Measurements from ENCODE around the gene POU2F1. TPM values are rescaled to one million over a fixed set of nuclear protein-coding genes. Genes with fewer than 3 reads are reported as not detected.

POU2F1 gene
- total and polyA plus RNA-seq, 4 experiments from 2014 or later = 5.7 to 22.9 (median 14.4) TPM

- H3K27me3 Mint-ChIP-seq = no peaks in the 10 kb centered on the region
- H3K4me1 Mint-ChIP-seq = peaks cover 25 to 47% (median 28%) of the 10 kb centered on the region in 4 donors
- ChIA-PET POLR2A (ENCODE audit: partially characterized antibody) (no interaction called here), CTCF (ENCODE audit: partially characterized antibody) (interaction anchor here (0.8 to 1.0 kb wide), 3 partner anchors 16 to 31 kb away, joined by 3 to 5 read pairs (median 4); no protein-coding TSS in a partner anchor)
- intact Hi-C loops (cut with micrococcal nuclease) = no loop called here
- H3K4me1 ChIP-seq (ENCODE audit: insufficient read depth, low read length) = no peaks in the 10 kb centered on the region
- DNase-seq = no peak
- H3K36me3 Mint-ChIP-seq = no peaks in the 10 kb centered on the region
- H3K9me3 Mint-ChIP-seq = no peaks in the 10 kb centered on the region
- H3K36me3 ChIP-seq (ENCODE audit: insufficient read depth, low read length) = no peaks in the 10 kb centered on the region
- H3K27me3 ChIP-seq (ENCODE audit: insufficient read depth, low read length) = no peaks in the 10 kb centered on the region
- H3K4me3 Mint-ChIP-seq = no peak overlapping the region
- no peak overlapping the region for H3K27ac Mint-ChIP-seq
- no peak overlapping the region for H3K27ac ChIP-seq (ENCODE audit: low read depth, low read length)
- no peak overlapping the region for H3K4me3 ChIP-seq (ENCODE audit: low read length in 2 of 2)
- no peaks in the 10 kb centered on the region for H3K9me3 ChIP-seq (ENCODE audit: control insufficient read depth in 1 of 2, low read length in 2 of 2)
Measured at GRCh38 chr1:167251472-167251871, 30.8 kb downstream of the POU2F1 start.

GRCh38 chr1:167252986-167253385 lies 32.3 kb downstream of the POU2F1 start:
- ChIA-PET POLR2A (ENCODE audit: partially characterized antibody) (no interaction called here), CTCF (ENCODE audit: partially characterized antibody) (no interaction called here)
- H3K4me1 Mint-ChIP-seq = peaks cover 21 to 38% (median 26%) of the 10 kb centered on the region in 4 donors

GRCh38 chr1:167258858-167259257 lies 38.2 kb downstream of the POU2F1 start:
- peaks cover 21 to 34% (median 26%) of the 10 kb centered on the region in 4 donors for H3K4me1 Mint-ChIP-seq
- no peak for DNase-seq
- H3K9me3 Mint-ChIP-seq = no peaks in the 10 kb centered on the region
- ChIA-PET POLR2A (ENCODE audit: partially characterized antibody) (no interaction called here), CTCF (ENCODE audit: partially characterized antibody) (interaction anchor here (1.5 to 3.2 kb wide), 2 partner anchors 9 to 274 kb away, joined by 6 to 14 read pairs; no protein-coding TSS in a partner anchor)
- no peaks in the 10 kb centered on the region for H3K36me3 Mint-ChIP-seq
- Histone ChIP-seq H3K27ac (ENCODE audit: low read depth, low read length) (no peak overlapping the region), H3K36me3 (ENCODE audit: insufficient read depth, low read length) (no peaks in the 10 kb centered on the region), H3K4me1 (ENCODE audit: insufficient read depth, low read length) (peaks cover 27% of the 10 kb centered on the region), H3K27me3 (ENCODE audit: insufficient read depth, low read length) (no peaks in the 10 kb centered on the region), H3K4me3 (ENCODE audit: low read length in 2 of 2) (no peak overlapping the region), H3K9me3 (ENCODE audit: control insufficient read depth in 1 of 2, low read length in 2 of 2) (no peaks in the 10 kb centered on the region)
- H3K27ac Mint-ChIP-seq = peak overlapping the region in 1 of 7 donors; percentile 27
- no peaks in the 10 kb centered on the region for H3K27me3 Mint-ChIP-seq
- no peak overlapping the region for H3K4me3 Mint-ChIP-seq
- intact Hi-C loops (cut with micrococcal nuclease) = no loop called here

More at GRCh38 chr1:167252986-167253385, 32.3 kb downstream of the POU2F1 start:
- Mint-ChIP-seq H3K9me3 (no peaks in the 10 kb centered on the region), H3K27ac (no peak overlapping the region), H3K4me3 (no peak overlapping the region), H3K27me3 (no peaks in the 10 kb centered on the region), H3K36me3 (no peaks in the 10 kb centered on the region)
- no peaks in the 10 kb centered on the region for H3K9me3 ChIP-seq (ENCODE audit: control insufficient read depth in 1 of 2, low read length in 2 of 2)
- intact Hi-C loops (cut with micrococcal nuclease) = no loop called here
- no peaks in the 10 kb centered on the region for H3K27me3 ChIP-seq (ENCODE audit: insufficient read depth, low read length)
- H3K4me1 ChIP-seq (ENCODE audit: insufficient read depth, low read length) = no peaks in the 10 kb centered on the region
- H3K4me3 ChIP-seq (ENCODE audit: low read length in 2 of 2) = no peak overlapping the region
- H3K27ac ChIP-seq (ENCODE audit: low read depth, low read length) = no peak overlapping the region
- no peaks in the 10 kb centered on the region for H3K36me3 ChIP-seq (ENCODE audit: insufficient read depth, low read length)
- no peak for DNase-seq

GRCh38 chr1:167262836-167263235 lies 42.1 kb downstream of the POU2F1 start:
- Histone ChIP-seq H3K9me3 (ENCODE audit: control insufficient read depth in 1 of 2, low read length in 2 of 2) (no peaks in the 10 kb centered on the region), H3K4me1 (ENCODE audit: insufficient read depth, low read length) (peaks cover 45% of the 10 kb centered on the region), H3K27me3 (ENCODE audit: insufficient read depth, low read length) (no peaks in the 10 kb centered on the region), H3K27ac (ENCODE audit: low read depth, low read length) (no peak overlapping the region), H3K36me3 (ENCODE audit: insufficient read depth, low read length) (no peaks in the 10 kb centered on the region), H3K4me3 (ENCODE audit: low read length in 2 of 2) (no peak overlapping the region)
- intact Hi-C loops (cut with micrococcal nuclease) = loop anchor here (10.0 kb wide), 1 partner anchor 422 kb away; no protein-coding TSS in a partner anchor
- ChIA-PET CTCF (ENCODE audit: partially characterized antibody) (interaction anchor here (1.1 to 3.2 kb wide), 6 partner anchors 24 to 277 kb away, joined by 3 to 14 read pairs (median 6); partner anchors contain the start of gene POU2F1), POLR2A (ENCODE audit: partially characterized antibody) (no interaction called here)
- Mint-ChIP-seq H3K27ac (no peak overlapping the region), H3K27me3 (no peaks in the 10 kb centered on the region), H3K4me3 (no peak overlapping the region), H3K36me3 (no peaks in the 10 kb centered on the region), H3K4me1 (peaks cover 18 to 22% (median 19%) of the 10 kb centered on the region in 4 donors), H3K9me3 (no peaks in the 10 kb centered on the region)
- no peak for DNase-seq

- ChIA-PET CTCF (ENCODE audit: partially characterized antibody) (interaction anchor here (1.1 to 7.5 kb wide), 7 partner anchors 23 to 279 kb away, joined by 3 to 82 read pairs (median 7); partner anchors contain the start of gene POU2F1), POLR2A (ENCODE audit: partially characterized antibody) (interaction anchor here (1.2 kb wide), 1 partner anchor 255 kb away, joined by 3 read pairs; the partner anchor contains the start of gene CD247)
- H3K27me3 Mint-ChIP-seq = no peaks in the 10 kb centered on the region
- H3K4me3 Mint-ChIP-seq = no peak overlapping the region
- no peak overlapping the region for H3K4me3 ChIP-seq (ENCODE audit: low read length in 2 of 2)
- H3K27me3 ChIP-seq (ENCODE audit: insufficient read depth, low read length) = no peaks in the 10 kb centered on the region
- no peaks in the 10 kb centered on the region for H3K9me3 Mint-ChIP-seq
- intact Hi-C loops (cut with micrococcal nuclease) = loop anchor here (10.0 kb wide), 1 partner anchor 421 kb away; no protein-coding TSS in a partner anchor
- no peak overlapping the region for H3K27ac Mint-ChIP-seq
- no peaks in the 10 kb centered on the region for H3K36me3 ChIP-seq (ENCODE audit: insufficient read depth, low read length)
- no peak for DNase-seq
- no peak overlapping the region for H3K27ac ChIP-seq (ENCODE audit: low read depth, low read length)
- H3K4me1 Mint-ChIP-seq = peaks cover 17 to 27% (median 20%) of the 10 kb centered on the region in 4 donors
- H3K36me3 Mint-ChIP-seq = no peaks in the 10 kb centered on the region
- no peaks in the 10 kb centered on the region for H3K9me3 ChIP-seq (ENCODE audit: control insufficient read depth in 1 of 2, low read length in 2 of 2)
- peaks cover 45% of the 10 kb centered on the region for H3K4me1 ChIP-seq (ENCODE audit: insufficient read depth, low read length)
Measured at GRCh38 chr1:167263344-167263743, 42.7 kb downstream of the POU2F1 start.

- Mint-ChIP-seq H3K27me3 (no peaks in the 10 kb centered on the region), H3K4me1 (peaks cover 17 to 27% (median 19%) of the 10 kb centered on the region in 4 donors), H3K9me3 (no peaks in the 10 kb centered on the region), H3K36me3 (no peaks in the 10 kb centered on the region), H3K27ac (no peak overlapping the region), H3K4me3 (no peak overlapping the region)
- H3K4me1 ChIP-seq (ENCODE audit: insufficient read depth, low read length) = peaks cover 45% of the 10 kb centered on the region
- peak in 2 of 5 donors; percentile 4 to 8 for DNase-seq
- ChIA-PET CTCF (ENCODE audit: partially characterized antibody) (interaction anchor here (0.6 to 7.5 kb wide), 10 partner anchors 23 to 278 kb away, joined by 3 to 82 read pairs (median 4); partner anchors contain the start of gene POU2F1), POLR2A (ENCODE audit: partially characterized antibody) (interaction anchor here (1.0 to 1.2 kb wide), 3 partner anchors 42 to 255 kb away, joined by 3 to 5 read pairs (median 3); partner anchors contain the start of gene CD247)
- no peaks in the 10 kb centered on the region for H3K36me3 ChIP-seq (ENCODE audit: insufficient read depth, low read length)
- no peaks in the 10 kb centered on the region for H3K27me3 ChIP-seq (ENCODE audit: insufficient read depth, low read length)
- H3K9me3 ChIP-seq (ENCODE audit: control insufficient read depth in 1 of 2, low read length in 2 of 2) = no peaks in the 10 kb centered on the region
- H3K27ac ChIP-seq (ENCODE audit: low read depth, low read length) = no peak overlapping the region
- H3K4me3 ChIP-seq (ENCODE audit: low read length in 2 of 2) = no peak overlapping the region
- intact Hi-C loops (cut with micrococcal nuclease) = loop anchor here (10.0 kb wide), 1 partner anchor 421 kb away; no protein-coding TSS in a partner anchor
Measured at GRCh38 chr1:167263819-167264464, 43.3 kb downstream of the POU2F1 start.

- Mint-ChIP-seq H3K36me3 (no peaks in the 10 kb centered on the region), H3K27me3 (no peaks in the 10 kb centered on the region), H3K27ac (peak overlapping the region in 1 of 7 donors; percentile 8), H3K4me3 (no peak overlapping the region), H3K9me3 (no peaks in the 10 kb centered on the region), H3K4me1 (peaks cover 9 to 18% (median 11%) of the 10 kb centered on the region in 4 donors)
- Histone ChIP-seq H3K27ac (ENCODE audit: low read depth, low read length) (no peak overlapping the region), H3K9me3 (ENCODE audit: control insufficient read depth in 1 of 2, low read length in 2 of 2) (no peaks in the 10 kb centered on the region), H3K36me3 (ENCODE audit: insufficient read depth, low read length) (no peaks in the 10 kb centered on the region), H3K4me3 (ENCODE audit: low read length in 2 of 2) (no peak overlapping the region), H3K4me1 (ENCODE audit: insufficient read depth, low read length) (peaks cover 33% of the 10 kb centered on the region), H3K27me3 (ENCODE audit: insufficient read depth, low read length) (no peaks in the 10 kb centered on the region)
- intact Hi-C loops (cut with micrococcal nuclease) = loop anchor here (1.0 to 10.0 kb wide), 5 partner anchors 42 to 418 kb away; no protein-coding TSS in a partner anchor
- no peak for DNase-seq
- ChIA-PET POLR2A (ENCODE audit: partially characterized antibody) (interaction anchor here (1.0 kb wide), 1 partner anchor 45 kb away, joined by 4 read pairs; no protein-coding TSS in a partner anchor), CTCF (ENCODE audit: partially characterized antibody) (interaction anchor here (0.6 to 7.5 kb wide), 36 partner anchors 8 to 357 kb away, joined by 3 to 134 read pairs (median 4); partner anchors contain the start of genes CD247 and POU2F1)
Measured at GRCh38 chr1:167266965-167267364, 46.3 kb downstream of the POU2F1 start.

Measured in CD4-positive, alpha-beta memory T cell (primary cell).